ENCODE results near the gene PCYT1A.

GRCh38 chr3:196274585-196274984 lies 12.9 kb downstream of the PCYT1A start:
- no peak for TF ChIP-seq POLR2AphosphoS5 (IDR thresholded peaks at IDR 0.05; ENCODE audit: low read depth, low read length)
- no peak for TF ChIP-seq TAF1 (IDR thresholded peaks at IDR 0.05; ENCODE audit: borderline replicate concordance, insufficient read depth, low read length)
- no peak for TF ChIP-seq SIN3A (IDR thresholded peaks at IDR 0.05; ENCODE audit: borderline replicate concordance, insufficient read depth, low read length)
- TF ChIP-seq REST (IDR thresholded peaks at IDR 0.05; ENCODE audit: insufficient read depth in 1 of 2, low read depth in 2 of 2, low read length in 2 of 2) = no peak
